ENCODE measurements around the gene EMC6.

GRCh38 chr17:3693829-3694231, 25.2 kb downstream of the EMC6 start:
- no peak for TF ChIP-seq CTCF (conservative IDR thresholded peaks at IDR 0.05 in 1 of 2, IDR thresholded peaks at IDR 0.05 in 1 of 2; ENCODE audit: extremely low read depth in 1 of 2, insufficient read depth in 1 of 2, low read depth in 1 of 2, low read length in 2 of 2)
- TF ChIP-seq EZH2 (IDR thresholded peaks at IDR 0.05; ENCODE audit: borderline replicate concordance, low read length), result no peak

Measured in mammary epithelial cell (primary cell).